HL-60 (cell line): ENCODE measurements around the gene PHACTR3.

Experiments used
- DNase-seq, 2 experiments: peaks; one replicate each; pipeline ENCODE4 v3.0.0-alpha.2; 2010 to 2020; ENCODE audit warnings: low read depth in 1 of 2, low spot score in 1 of 2
- H3K27ac ChIP-seq: fragments of 250-450 bp; sonication (Bioruptor Pico); replicated peaks from 2 replicates; pipeline ENCODE4 v1.5.1; 2020; ENCODE audit warnings: mild to moderate bottlenecking, moderate library complexity
- H3K27me3 ChIP-seq: fragments of 250-450 bp; sonication (Bioruptor Pico); 2 replicates; pipeline ENCODE4 v1.5.1; 2021; ENCODE audit warnings: mild to moderate bottlenecking, moderate library complexity; ENCODE audit not compliant: insufficient read depth, poor library complexity, severe bottlenecking
- H3K4me3 ChIP-seq: replicated peaks from 2 replicates; pipeline ENCODE4 v1.5.1; 2011; ENCODE audit warnings: mild to moderate bottlenecking, control low read depth, low read length; ENCODE audit not compliant: insufficient read depth
- GABPA ChIP-seq: IDR thresholded peaks from 2 replicates; pipeline ENCODE4 v1.6.1; 2012; ENCODE audit warnings: low read depth
- POLR2AphosphoS5 ChIP-seq: IDR thresholded peaks from 2 replicates; pipeline ENCODE4 v1.6.1; 2012; ENCODE audit warnings: low read depth
- REST ChIP-seq: IDR thresholded peaks from 2 replicates; pipeline ENCODE4 v1.6.1; 2012; ENCODE audit warnings: low read depth; ENCODE audit not compliant: insufficient replicate concordance
- SPI1 ChIP-seq: IDR thresholded peaks from 2 replicates; pipeline ENCODE4 v1.6.1; 2012; ENCODE audit warnings: low read depth, mild to moderate bottlenecking, borderline replicate concordance
- TF ChIP-seq, protein P1 (sequence below): IDR thresholded peaks from one replicate; pipeline ENCODE4 v1.5.1; 2011; ENCODE audit warnings: low read length, control low read depth, inconsistent platforms; ENCODE audit not compliant: insufficient read depth

Gene PHACTR3

DNA sequence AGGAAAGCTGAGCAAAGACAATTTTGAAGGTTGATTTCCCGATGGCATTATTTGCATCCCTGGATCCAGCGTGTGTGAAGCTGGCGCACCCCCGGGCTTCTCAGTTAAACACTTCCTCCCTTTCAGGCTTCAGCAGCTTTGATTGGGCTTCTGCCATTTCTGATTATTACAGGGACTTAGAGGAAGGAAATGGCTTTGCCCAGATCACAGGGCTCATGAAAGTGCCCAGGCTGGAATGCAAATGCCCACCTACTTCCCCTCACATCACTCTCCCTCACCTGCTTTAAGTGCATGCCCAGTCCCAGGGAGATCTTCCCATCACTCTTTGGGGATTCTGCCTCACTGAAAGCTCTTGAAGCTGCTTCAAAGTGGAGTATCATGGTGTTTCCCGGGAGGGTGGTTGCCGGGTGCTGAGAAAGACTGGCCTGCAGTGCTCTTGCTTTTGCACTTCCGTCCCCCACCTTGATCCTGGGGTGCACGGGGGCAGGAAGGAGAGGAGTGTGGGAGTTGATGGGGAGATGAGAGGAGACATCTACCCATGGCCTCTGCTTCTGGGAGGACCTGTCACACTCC is 28.3 kb downstream of the PHACTR3 start:
- DNase-seq = no peak
- no peak overlapping the region for H3K4me3 ChIP-seq
- no peak overlapping the region for H3K27ac ChIP-seq
- no peaks in the 10 kb centered on the region for H3K27me3 ChIP-seq
- TF ChIP-seq REST = no peak
- TF ChIP-seq, protein P1, sequence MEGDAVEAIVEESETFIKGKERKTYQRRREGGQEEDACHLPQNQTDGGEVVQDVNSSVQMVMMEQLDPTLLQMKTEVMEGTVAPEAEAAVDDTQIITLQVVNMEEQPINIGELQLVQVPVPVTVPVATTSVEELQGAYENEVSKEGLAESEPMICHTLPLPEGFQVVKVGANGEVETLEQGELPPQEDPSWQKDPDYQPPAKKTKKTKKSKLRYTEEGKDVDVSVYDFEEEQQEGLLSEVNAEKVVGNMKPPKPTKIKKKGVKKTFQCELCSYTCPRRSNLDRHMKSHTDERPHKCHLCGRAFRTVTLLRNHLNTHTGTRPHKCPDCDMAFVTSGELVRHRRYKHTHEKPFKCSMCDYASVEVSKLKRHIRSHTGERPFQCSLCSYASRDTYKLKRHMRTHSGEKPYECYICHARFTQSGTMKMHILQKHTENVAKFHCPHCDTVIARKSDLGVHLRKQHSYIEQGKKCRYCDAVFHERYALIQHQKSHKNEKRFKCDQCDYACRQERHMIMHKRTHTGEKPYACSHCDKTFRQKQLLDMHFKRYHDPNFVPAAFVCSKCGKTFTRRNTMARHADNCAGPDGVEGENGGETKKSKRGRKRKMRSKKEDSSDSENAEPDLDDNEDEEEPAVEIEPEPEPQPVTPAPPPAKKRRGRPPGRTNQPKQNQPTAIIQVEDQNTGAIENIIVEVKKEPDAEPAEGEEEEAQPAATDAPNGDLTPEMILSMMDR = no peak

DNA sequence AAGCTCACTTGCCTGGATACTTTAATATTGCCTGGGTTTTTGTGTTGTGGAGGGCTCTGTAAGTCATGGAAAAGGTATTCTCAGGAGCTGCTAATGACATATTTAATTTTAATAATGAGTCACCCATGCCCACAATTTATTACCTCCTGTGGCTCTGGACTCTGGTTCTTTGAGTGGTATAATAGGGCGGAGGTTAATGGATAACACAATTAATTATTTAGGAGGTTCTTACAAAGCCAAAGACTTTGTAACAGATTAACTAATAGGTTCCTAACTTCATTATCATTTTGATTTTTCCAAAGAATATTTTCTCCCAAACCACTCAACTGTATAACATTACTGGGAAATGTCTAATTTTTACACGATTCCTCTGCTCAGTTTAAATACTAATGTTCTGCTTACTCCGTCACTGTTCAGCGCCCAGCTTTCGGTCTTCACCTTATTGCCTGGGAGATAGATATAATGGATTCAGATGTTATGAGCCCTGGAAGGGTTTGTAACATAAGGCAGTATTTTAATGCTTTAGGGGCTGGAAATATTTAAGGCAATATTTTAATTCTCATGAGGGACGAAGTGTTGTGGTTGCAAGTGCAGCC is 29.4 kb downstream of the PHACTR3 start:
- Histone ChIP-seq H3K4me3 (no peak overlapping the region), H3K27ac (no peak overlapping the region), H3K27me3 (no peaks in the 10 kb centered on the region)
- no peak for DNase-seq
- no peak for TF ChIP-seq SPI1
- TF ChIP-seq, protein P1 = no peak
- no peak for TF ChIP-seq POLR2AphosphoS5
- TF ChIP-seq REST = no peak
- no peak for TF ChIP-seq GABPA

- H3K27me3 ChIP-seq = no peaks in the 10 kb centered on the region
- DNase-seq = no peak
- no peak overlapping the region for H3K4me3 ChIP-seq
- TF ChIP-seq SPI1 (no peak), POLR2AphosphoS5 (no peak), REST (no peak), GABPA (no peak)
- TF ChIP-seq, protein P1 = no peak
- H3K27ac ChIP-seq = no peak overlapping the region
Observed at GRCh38 chr20:59634435-59635005, 30.2 kb downstream of the PHACTR3 start.
